H1 (cell line): Measurements from ENCODE around the gene GYPC. TPM values are rescaled to one million over a fixed set of nuclear protein-coding genes. Genes with fewer than 3 reads are reported as not detected.

Source experiments
- CTCF ChIA-PET: fragments of 300-600 bp; sonication (Branson Sonifier 250); formaldehyde crosslinking; loops from one replicate; lab custom pipeline; 2021; ENCODE audit not compliant: partially characterized antibody; lab: Charles Lee
- POLR2A ChIA-PET: fragments of 300-600 bp; sonication (Branson Sonifier 250); formaldehyde crosslinking; loops from one replicate; lab custom pipeline; 2021; ENCODE audit warnings: inconsistent platforms; ENCODE audit not compliant: partially characterized antibody; lab: Charles Lee
- DNase-seq, 2 experiments: peaks; one replicate each; pipeline versions ENCODE4 v3.0.0 to v3.0.0-alpha.2; 2010 to 2022; ENCODE audit warnings: low spot score in 2 of 2, low read depth in 1 of 2, mixed read lengths in 1 of 2
- FAIRE-seq: peaks from 2 replicates; lab custom pipeline; 2011; peaks lifted over from hg19 to GRCh38; lab: Jason Lieb, UNC
- H2AFZ ChIP-seq: 2 replicates; pipeline ENCODE4 v1.8.1; 2012; ENCODE audit warnings: low read length, inconsistent platforms
- H2AK5ac ChIP-seq: 2 replicates; pipeline ENCODE4 v1.6.1; 2013; ENCODE audit warnings: low read depth, low read length
- H2BK120ac ChIP-seq: replicated peaks from 2 replicates; pipeline ENCODE3; 2013; ENCODE audit warnings: low read depth, low read length, inconsistent platforms
- H2BK12ac ChIP-seq: 2 replicates; pipeline ENCODE4 v1.6.1; 2013; ENCODE audit warnings: low read depth, low read length
- H2BK15ac ChIP-seq: 2 replicates; pipeline ENCODE4 v1.6.1; 2013; ENCODE audit warnings: low read length
- H2BK20ac ChIP-seq: 2 replicates; pipeline ENCODE4 v1.6.1; 2013; ENCODE audit warnings: low read length
- H2BK5ac ChIP-seq: 2 replicates; pipeline ENCODE4 v1.6.1; 2013; ENCODE audit warnings: low read depth, low read length
- H3K14ac ChIP-seq: 2 replicates; pipeline ENCODE4 v1.6.1; 2013; ENCODE audit warnings: inconsistent platforms; ENCODE audit not compliant: insufficient read length
- H3K18ac ChIP-seq: 2 replicates; pipeline ENCODE4 v1.6.1; 2013; ENCODE audit warnings: low read length; ENCODE audit errors: extremely low read depth
- H3K23ac ChIP-seq: 2 replicates; pipeline ENCODE4 v1.6.1; 2013; ENCODE audit warnings: inconsistent platforms; ENCODE audit not compliant: insufficient read length
- H3K23me2 ChIP-seq: 2 replicates; pipeline ENCODE4 v1.6.1; 2013; ENCODE audit warnings: low read depth, low read length
- H3K27ac ChIP-seq: 2 replicates; pipeline ENCODE4 v1.6.1; 2011; ENCODE audit warnings: low read depth, low read length, inconsistent platforms
- H3K27me3 ChIP-seq, 4 experiments: replicated peaks in 1 of 4; 1 replicate in 1 of 4; 2 replicates in 3 of 4; pipeline versions ENCODE4 v1.6.1 to v1.8.1; 2011 to 2013; ENCODE audit warnings: low read length in 3 of 4, mild to moderate bottlenecking in 3 of 4, inconsistent platforms in 2 of 4, mixed read lengths in 2 of 4, moderate library complexity in 1 of 4; ENCODE audit not compliant: control insufficient read depth in 3 of 4, insufficient read depth in 3 of 4; ENCODE audit errors: extremely low read depth in 1 of 4
- H3K36me3 ChIP-seq, 4 experiments: 2 replicates each; pipeline versions ENCODE4 v1.6.1 to v1.8.1; 2011 to 2013; ENCODE audit warnings: mild to moderate bottlenecking in 4 of 4, low read length in 3 of 4, moderate library complexity in 2 of 4, control low read depth in 1 of 4, inconsistent platforms in 1 of 4; ENCODE audit not compliant: insufficient read depth in 4 of 4, control insufficient read depth in 2 of 4
- H3K4ac ChIP-seq: replicated peaks from 2 replicates; pipeline ENCODE3; 2013; ENCODE audit warnings: low read length, low read depth, mixed read lengths, inconsistent platforms; ENCODE audit not compliant: insufficient read length
- H3K4me1 ChIP-seq, 4 experiments: replicated peaks in 1 of 4; 1 replicate in 1 of 4; 2 replicates in 3 of 4; pipeline versions ENCODE4 v1.6.1 to v1.8.1; 2011 to 2013; ENCODE audit warnings: low read length in 3 of 4, inconsistent platforms in 2 of 4, mixed read lengths in 1 of 4; ENCODE audit not compliant: insufficient read depth in 4 of 4, control insufficient read depth in 3 of 4
- H3K4me2 ChIP-seq, 2 experiments: 2 replicates each; pipeline versions ENCODE4 v1.6.1 to v1.8.1; 2011 to 2013; ENCODE audit warnings: low read depth in 2 of 2, low read length in 2 of 2, control low read depth in 1 of 2, inconsistent platforms in 1 of 2, mild to moderate bottlenecking in 1 of 2; ENCODE audit not compliant: insufficient read depth in 1 of 2
- H3K4me3 ChIP-seq, 4 experiments: fragments of 200-600, 300-600 bp in 1 of 4; sonication (generic), shearing (Covaris generic), sonication (Bioruptor Twin) in 1 of 4; 2 replicates each; pipeline versions ENCODE4 v1.5.1 to v1.8.1; 2011 to 2016; ENCODE audit warnings: low read length in 4 of 4, low read depth in 3 of 4, control low read depth in 2 of 4, inconsistent platforms in 2 of 4, mild to moderate bottlenecking in 2 of 4, mixed read lengths in 1 of 4, moderate library complexity in 1 of 4; ENCODE audit not compliant: insufficient read depth in 2 of 4; ENCODE audit errors: extremely low read depth in 1 of 4
- H3K56ac ChIP-seq: replicated peaks from 2 replicates; pipeline ENCODE3; 2013; ENCODE audit warnings: low read depth, mild to moderate bottlenecking, mixed read lengths, low read length, inconsistent platforms; ENCODE audit not compliant: insufficient read length
- H3K79me1 ChIP-seq: 2 replicates; pipeline ENCODE4 v1.6.1; 2013; ENCODE audit warnings: low read depth, low read length, control low read depth
- H3K79me2 ChIP-seq, 2 experiments: 2 replicates each; pipeline versions ENCODE4 v1.6.1 to v1.8.1; 2012 to 2013; ENCODE audit warnings: low read length in 2 of 2, mild to moderate bottlenecking in 2 of 2, inconsistent platforms in 1 of 2; ENCODE audit not compliant: insufficient read depth in 2 of 2, control insufficient read depth in 1 of 2
- H3K9ac ChIP-seq, 4 experiments: replicated peaks in 1 of 4; 1 replicate in 1 of 4; 2 replicates in 3 of 4; pipeline versions ENCODE4 v1.6.1 to v1.8.1; 2011 to 2013; ENCODE audit warnings: low read depth in 3 of 4, low read length in 3 of 4, control low read depth in 2 of 4, mild to moderate bottlenecking in 2 of 4, moderate library complexity in 2 of 4, inconsistent platforms in 1 of 4; ENCODE audit errors: extremely low read depth in 1 of 4
- H3K9me3 ChIP-seq, 2 experiments: 2 replicates each; pipeline versions ENCODE4 v1.6.1 to v1.8.1; 2012 to 2013; ENCODE audit warnings: mild to moderate bottlenecking in 2 of 2, moderate library complexity in 2 of 2, control low read depth in 1 of 2, inconsistent platforms in 1 of 2, low read depth in 1 of 2, low read length in 1 of 2, mixed read lengths in 1 of 2; ENCODE audit not compliant: insufficient read depth in 2 of 2
- H4K20me1 ChIP-seq, 2 experiments: replicated peaks in 1 of 2; 2 replicates each; pipeline versions ENCODE3 to v1.8.1; 2011 to 2013; ENCODE audit warnings: inconsistent platforms in 2 of 2, low read length in 2 of 2, mild to moderate bottlenecking in 1 of 2; ENCODE audit not compliant: insufficient read depth in 2 of 2, control insufficient read depth in 1 of 2
- H4K5ac ChIP-seq: 2 replicates; pipeline ENCODE4 v1.6.1; 2013; ENCODE audit warnings: low read length, low read depth, mixed read lengths, inconsistent platforms; ENCODE audit not compliant: insufficient read length
- H4K8ac ChIP-seq: 2 replicates; pipeline ENCODE4 v1.8.0; 2013; ENCODE audit warnings: mild to moderate bottlenecking, moderate library complexity, low read length, inconsistent platforms; ENCODE audit not compliant: insufficient read depth; ENCODE audit errors: extremely low read depth
- H4K91ac ChIP-seq: replicated peaks from 2 replicates; pipeline ENCODE3; 2013; ENCODE audit warnings: low read length, mixed read lengths, inconsistent platforms; ENCODE audit not compliant: insufficient read length
- HDAC2 ChIP-seq, 2 experiments: fragments of 300-600 bp in 1 of 2; sonication (generic) in 1 of 2; IDR thresholded peaks; 2 replicates each; pipeline ENCODE4 v1.6.1; 2011 to 2012; ENCODE audit warnings: low read depth in 2 of 2, low read length in 2 of 2, mild to moderate bottlenecking in 2 of 2, moderate library complexity in 2 of 2, borderline replicate concordance in 1 of 2, inconsistent platforms in 1 of 2
- JUN ChIP-seq: IDR thresholded peaks from 2 replicates; pipeline ENCODE4 v1.6.1; 2011; ENCODE audit warnings: low read depth, mild to moderate bottlenecking, improper control_type of control experiment, low read length
- WGBS, 2 experiments: shearing (Covaris generic) in 1 of 2; methylation state at CpG; one replicate each; pipeline versions ENCODE4 v1.1.6 to v1.1.7; 2013 to 2015; ENCODE audit warnings: low lambda C conversion rate in 2 of 2, mixed read lengths in 2 of 2, inconsistent platforms in 1 of 2, low coverage in 1 of 2, missing lambda C conversion rate in 1 of 2; ENCODE audit not compliant: insufficient replicate concordance in 2 of 2, insufficient coverage in 1 of 2, insufficient read length in 1 of 2; ENCODE audit errors: extremely low coverage in 1 of 2, missing lambda C conversion rate in 1 of 2; 5-methylcytosine and 5-hydroxymethylcytosine counted together
- polyA plus RNA-seq, 7 experiments: library from polyadenylated mRNA; depleted of rRNA in 3 of 7; stranded (reverse) in 5 of 7; unstranded in 2 of 7; fragments of >200 nt in 5 of 7; fragments of 200-250 nt in 2 of 7; gene quantifications; 1 replicate in 5 of 7; 2 replicates in 1 of 7; 4 replicates in 1 of 7; pipeline versions ENCODE4 v1.2.1 to v1.2.3, GENCODE V29; 2011 to 2013; ENCODE audit warnings: missing spikeins in 2 of 7, mixed read lengths in 2 of 7
- total RNA-seq: library from RNA; stranded (reverse); fragmentation: NEBNext Ultra II Directional; extraction: Animal tissue kit (Norgen Biotek cat#: 25700); gene quantifications from 2 replicates; pipeline ENCODE4 v1.2.1, GENCODE V29; 2021
- TF ChIP-seq, protein P1 (sequence below): IDR thresholded peaks from 2 replicates; pipeline ENCODE4 v1.6.1; 2012; ENCODE audit warnings: inconsistent platforms

GYPC gene
- total and polyA plus RNA-seq, 2 of the 8 experiments (the other 6 are each of a cell fraction or from before 2014, with no cell fraction given): 26.8 to 53.6 TPM

DNA sequence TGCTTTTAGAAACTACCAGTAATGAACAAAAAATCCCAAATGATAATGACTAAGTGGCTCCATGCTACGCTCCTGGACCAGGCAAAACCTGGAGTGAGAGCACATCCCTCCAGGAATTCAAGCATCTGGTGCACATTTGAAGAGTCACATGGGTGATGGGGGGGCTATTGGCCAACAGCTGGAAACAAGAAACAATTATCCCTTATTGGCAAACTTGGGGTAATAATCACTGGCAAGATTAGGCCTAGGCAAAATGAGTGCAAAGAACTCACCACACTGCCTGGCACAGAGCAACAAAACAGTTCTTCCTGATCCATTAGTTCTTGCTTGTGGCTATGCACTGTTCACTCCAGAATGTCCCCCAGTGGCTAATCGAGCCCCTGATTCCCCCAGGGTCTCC is 66.1 kb downstream of the GYPC start:
- H3K36me3 ChIP-seq: no peaks in the 10 kb centered on the region
- H3K4ac ChIP-seq: no peak overlapping the region
- no peak overlapping the region for H4K5ac ChIP-seq
- H3K79me1 ChIP-seq: no peaks in the 10 kb centered on the region
- ChIA-PET POLR2A (no interaction called here), CTCF (interaction anchor here (0.6 kb wide), 1 partner anchor 154 kb away, joined by 4 read pairs; no protein-coding TSS in a partner anchor)
- no peak overlapping the region for H3K4me2 ChIP-seq
- H2AK5ac ChIP-seq: no peak overlapping the region
- no peaks in the 10 kb centered on the region for H3K4me1 ChIP-seq
- H3K79me2 ChIP-seq: no peaks in the 10 kb centered on the region
- TF ChIP-seq, protein P1, sequence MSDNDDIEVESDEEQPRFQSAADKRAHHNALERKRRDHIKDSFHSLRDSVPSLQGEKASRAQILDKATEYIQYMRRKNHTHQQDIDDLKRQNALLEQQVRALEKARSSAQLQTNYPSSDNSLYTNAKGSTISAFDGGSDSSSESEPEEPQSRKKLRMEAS: no peak
- TF ChIP-seq HDAC2 (IDR thresholded peaks at IDR 0.05; ENCODE audit: borderline replicate concordance in 1 of 2, low read depth in 2 of 2, low read length in 2 of 2) (no peak), JUN (no peak)
- no peak overlapping the region for H3K23ac ChIP-seq
- no peak overlapping the region for H3K18ac ChIP-seq
- H3K4me3 ChIP-seq: no peak overlapping the region
- DNase-seq (no peak), FAIRE-seq (no peak)
- H4K20me1 ChIP-seq: no peaks in the 10 kb centered on the region
- H2BK120ac ChIP-seq: no peak overlapping the region
- no peak overlapping the region for H3K27ac ChIP-seq
- no peak overlapping the region for H3K56ac ChIP-seq
- no peak overlapping the region for H3K9ac ChIP-seq
- H2AFZ ChIP-seq: no peak overlapping the region
- no peak overlapping the region for H4K91ac ChIP-seq
- WGBS, 2 experiments: 89% methylated on average over 2 of the region's 2 CpGs; no CpG with 5 or more reads in 1 of the 2 experiments
- H3K9me3 ChIP-seq: 0 out of 4 replicates have a peak, but pooled peaks cover 0 to 2% of the 10 kb centered on the region in 2 experiments
- H3K14ac ChIP-seq: no peak overlapping the region
- no peak overlapping the region for H4K8ac ChIP-seq
- H3K23me2 ChIP-seq: no peaks in the 10 kb centered on the region; the same call in 1 of the 2 replicates
- H2BK15ac ChIP-seq: no peak overlapping the region
- H3K27me3 ChIP-seq: no peaks in the 10 kb centered on the region
- no peak overlapping the region for H2BK5ac ChIP-seq
- no peak overlapping the region for H2BK20ac ChIP-seq
- H2BK12ac ChIP-seq: no peak overlapping the region
